Stimulated activated CD4-positive, alpha-beta T cell treated with anti-CD3 and anti-CD28 coated beads, Interleukin-12 subunit alpha, Interleukin-12 subunit beta, amount 100 ng/mL, for 24 hours (primary cell): ENCODE data around the gene APOC3.
"Not testable (repeated sequence)": the region's sequence is repeated elsewhere in the genome, so short reads cannot be mapped to it uniquely, and the experiment has no call there.

ENCODE experiments used
- DNase-seq, 2 experiments: peaks; one replicate each; pipeline ENCODE4 v3.0.0-alpha.2; 2020; ENCODE audit warnings: low read depth in 2 of 2

Gene APOC3

GRCh38 chr11:116829525-116830183, at the start of gene APOC3:
TSS of gene APOC3 (plus strand) at chr11:116829907. CDS start at chr11:116830583, 676 bp downstream.
- DNase-seq: no peak

- DNase-seq: no peak
Measured at GRCh38 chr11:116782728-116783127, 47.0 kb upstream of the APOC3 start.

- no peak for DNase-seq
Measured at GRCh38 chr11:116786326-116786725, 43.4 kb upstream of the APOC3 start.

GRCh38 chr11:116786966-116787365, 42.7 kb upstream of the APOC3 start:
- DNase-seq: no peak

- DNase-seq: no peak
Measured at GRCh38 chr11:116787436-116787785, 42.3 kb upstream of the APOC3 start.

GRCh38 chr11:116787786-116788486, 41.8 kb upstream of the APOC3 start, which contains the start of gene ZPR1:
TSS of gene ZPR1 (minus strand) at chr11:116788023. CDS start at chr11:116787990, 33 bp downstream.
- DNase-seq: peak; percentile 72 to 84

GRCh38 chr11:116788534-116788933, 41.2 kb upstream of the APOC3 start:
- DNase-seq: no peak

GRCh38 chr11:116788975-116789374, 40.7 kb upstream of the APOC3 start:
- no peak for DNase-seq

- DNase-seq: no peak
Measured at GRCh38 chr11:116790167-116791001, 39.3 kb upstream of the APOC3 start.

- peak; percentile 45 to 79 for DNase-seq
Measured at GRCh38 chr11:116791002-116791812, 38.5 kb upstream of the APOC3 start.

- DNase-seq: no peak
Measured at GRCh38 chr11:116791813-116792143, 37.9 kb upstream of the APOC3 start, which contains the start of gene APOA5. TSS of gene APOA5 (minus strand) at chr11:116791879. CDS start at chr11:116791860, 19 bp downstream.

- no peak for DNase-seq
Measured at GRCh38 chr11:116792144-116792868, 37.4 kb upstream of the APOC3 start.

GRCh38 chr11:116792869-116793771, 36.6 kb upstream of the APOC3 start:
- DNase-seq: no peak

- DNase-seq: no peak
Measured at GRCh38 chr11:116793772-116794097, 36.0 kb upstream of the APOC3 start.

GRCh38 chr11:116794851-116795250, 34.9 kb upstream of the APOC3 start:
- no peak for DNase-seq

- DNase-seq: no peak
Measured at GRCh38 chr11:116796548-116796947, 33.2 kb upstream of the APOC3 start.

- no peak for DNase-seq
Measured at GRCh38 chr11:116797816-116798215, 31.9 kb upstream of the APOC3 start.

- no peak for DNase-seq
Measured at GRCh38 chr11:116798368-116798767, 31.3 kb upstream of the APOC3 start.

GRCh38 chr11:116800610-116801009, 29.1 kb upstream of the APOC3 start:
- DNase-seq: no peak

GRCh38 chr11:116801662-116802061, 28.0 kb upstream of the APOC3 start:
- DNase-seq: not testable (repeated sequence)
